Liver (tissue), 3 donors: ENCODE results near the gene ATP2B1.
"Not testable (repeated sequence)": the region's sequence is repeated elsewhere in the genome, so short reads cannot be mapped to it uniquely, and the experiment has no call there.

ENCODE experiments used
- CTCF ChIP-seq: fragments of 150-350 bp; IDR thresholded peaks from 2 replicates; pipeline ENCODE4 v1.5.1; 2017; ENCODE audit warnings: improper control_type of control experiment, low read depth, low read length; ENCODE audit not compliant: missing input control
- RAD21 ChIP-seq, 2 donors: IDR thresholded peaks; 2 replicates each; pipeline ENCODE4 v1.6.1; 2016; ENCODE audit warnings: antibody characterized with exemption in 2 of 2, mild to moderate bottlenecking in 2 of 2
- TAF1 ChIP-seq: conservative IDR thresholded peaks from 2 replicates; pipeline ENCODE4 v1.6.1; 2016; ENCODE audit warnings: antibody characterized with exemption, mild to moderate bottlenecking
- donor health status: healthy.
- donor health status: healthy.

- TF ChIP-seq TAF1; CTCF; RAD21 (IDR thresholded peaks at IDR 0.05): not testable (repeated sequence)
These were observed 10.9 kb downstream of the ATP2B1 start for GRCh38 chr12:89697728-89698127.
